GM21717 (cell line): ENCODE results near the gene SLC24A1.

Experiments
- ATAC-seq: cut with Tn5 transposase; IDR thresholded peaks from one replicate; pipeline ENCODE4 v1.9.1; 2021; ENCODE audit warnings: mild to moderate bottlenecking, moderate library complexity; ENCODE audit not compliant: unreplicated experiment

The SLC24A1 gene

DNA sequence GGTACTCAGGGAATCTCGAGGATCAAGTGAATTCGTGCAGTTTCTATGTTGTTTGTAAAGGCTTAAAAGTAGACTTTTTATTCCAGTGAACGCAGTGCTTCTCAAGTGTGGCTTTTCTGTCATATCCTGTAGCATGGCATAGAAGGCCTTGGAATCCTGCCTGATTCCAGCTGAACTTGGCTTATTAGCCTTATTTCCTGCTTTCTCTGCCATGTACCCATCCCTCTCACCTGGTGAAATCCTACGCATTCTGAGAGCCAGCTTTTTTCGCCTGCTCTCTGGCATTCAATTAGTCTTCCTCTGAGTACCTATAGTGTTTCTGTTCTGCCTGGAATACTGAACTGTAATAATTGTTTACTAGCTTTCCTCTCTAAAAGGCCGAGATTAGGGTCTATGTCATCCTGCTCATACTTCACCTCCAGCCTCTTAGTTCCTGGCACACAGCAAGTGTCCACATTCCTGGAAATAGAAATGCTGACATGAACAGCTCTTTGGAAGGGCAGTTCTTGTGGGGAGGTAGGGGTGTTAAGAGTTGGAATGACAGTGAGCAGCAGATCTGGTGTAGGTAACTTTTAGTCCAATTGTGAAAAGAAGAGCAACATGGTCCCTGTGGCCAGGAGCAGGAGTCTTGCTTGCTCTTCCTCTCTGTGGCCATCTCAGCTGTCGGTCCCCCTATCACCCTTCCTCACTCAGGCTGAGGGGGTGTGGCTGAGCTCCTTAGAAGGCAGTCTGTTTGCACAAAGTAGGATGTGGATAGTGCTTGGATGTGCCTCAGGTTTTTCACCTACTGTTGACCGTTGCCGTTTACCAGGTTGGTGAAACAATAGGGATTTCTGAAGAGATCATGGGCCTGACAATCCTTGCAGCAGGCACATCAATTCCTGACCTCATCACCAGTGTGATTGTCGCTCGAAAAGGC is 30.4 kb downstream of the SLC24A1 start:
- ATAC-seq = no peak

DNA sequence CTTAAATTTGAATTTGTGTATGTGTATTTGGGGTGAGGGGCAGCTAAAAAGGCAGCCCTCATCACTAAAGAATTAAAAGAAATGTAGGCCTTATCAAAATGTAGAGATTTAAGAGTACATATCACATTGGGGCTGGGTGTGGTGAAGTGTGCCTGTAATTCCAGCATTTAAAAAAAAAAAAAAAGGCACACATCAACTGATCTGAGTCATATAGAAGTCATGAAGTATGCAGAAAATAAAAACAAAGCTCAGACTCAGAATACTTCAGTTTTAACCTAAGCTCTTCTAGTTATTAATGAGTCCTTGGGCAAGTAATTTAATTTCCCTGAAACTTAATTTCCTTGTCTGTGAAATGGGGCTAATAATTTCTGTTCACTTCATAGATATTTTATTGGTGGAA is 31.6 kb downstream of the SLC24A1 start:
- no peak for ATAC-seq

DNA sequence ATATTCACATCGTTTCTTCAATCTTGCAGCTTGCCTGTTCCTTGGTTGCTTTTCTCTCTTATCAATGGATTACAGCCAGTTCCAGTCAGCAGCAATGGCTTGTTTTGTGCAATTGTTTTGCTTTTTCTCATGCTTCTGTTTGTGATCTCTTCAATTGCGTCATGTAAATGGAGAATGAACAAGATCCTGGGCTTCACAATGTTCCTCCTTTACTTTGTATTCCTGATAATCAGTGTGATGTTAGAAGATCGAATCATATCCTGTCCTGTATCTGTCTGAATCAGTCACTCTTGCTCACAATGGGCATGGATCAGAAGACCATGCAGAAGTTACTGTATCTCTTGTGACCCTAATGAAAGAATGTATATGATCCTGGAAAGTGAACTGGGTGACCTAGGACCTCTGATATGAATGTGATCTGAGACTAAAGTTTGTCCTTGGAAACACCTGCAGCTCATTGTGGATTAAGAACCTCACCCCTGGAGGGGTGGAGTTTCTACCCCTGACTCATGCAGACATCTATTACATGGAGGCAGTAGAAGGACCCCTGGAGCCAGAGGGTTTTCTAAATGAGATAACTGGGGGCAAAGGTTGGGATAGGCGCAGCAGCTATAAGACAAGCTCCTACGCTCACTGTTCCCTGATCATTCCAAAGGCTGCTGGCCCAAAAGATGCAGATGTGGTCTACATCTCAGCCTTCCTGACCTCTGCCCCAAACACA is 32.2 kb downstream of the SLC24A1 start:
- no peak for ATAC-seq

DNA sequence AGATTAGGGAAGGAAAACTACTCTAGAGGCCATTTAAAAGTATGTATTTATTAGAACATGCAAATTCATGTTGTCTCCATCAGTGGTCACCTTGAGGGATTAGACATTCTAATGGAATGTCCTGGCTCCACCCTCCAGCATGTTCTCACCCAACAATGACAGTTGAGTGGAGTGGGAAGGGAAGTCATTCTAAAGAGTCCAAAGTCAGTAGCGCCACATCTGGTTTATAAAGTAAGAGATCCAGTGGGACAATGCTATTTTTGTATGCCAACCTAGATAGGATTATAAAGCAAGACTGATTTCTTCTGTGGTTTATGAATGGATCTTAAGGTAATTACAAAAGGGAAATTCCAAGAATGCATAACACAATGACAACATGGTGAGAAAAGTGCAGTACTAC is 33.3 kb downstream of the SLC24A1 start:
- ATAC-seq = no peak

DNA sequence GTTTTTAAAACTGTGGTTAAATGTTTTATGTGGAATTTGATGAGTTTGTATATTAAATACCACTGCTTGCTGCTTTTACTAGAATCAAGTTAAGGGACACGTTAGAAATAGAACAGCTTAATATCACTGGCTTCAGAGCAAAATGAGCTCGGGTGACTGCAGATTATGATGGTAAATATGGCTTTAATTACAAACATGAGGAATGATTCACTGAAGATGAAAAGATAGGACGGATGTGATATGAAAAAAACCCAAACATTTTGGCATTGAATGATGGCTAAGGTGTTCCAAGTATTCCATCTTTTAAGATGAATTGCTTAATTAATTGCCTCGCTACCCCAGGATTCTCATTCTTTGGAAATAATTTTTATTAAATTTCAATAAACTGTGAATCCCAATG is 33.7 kb downstream of the SLC24A1 start:
- no peak for ATAC-seq

DNA sequence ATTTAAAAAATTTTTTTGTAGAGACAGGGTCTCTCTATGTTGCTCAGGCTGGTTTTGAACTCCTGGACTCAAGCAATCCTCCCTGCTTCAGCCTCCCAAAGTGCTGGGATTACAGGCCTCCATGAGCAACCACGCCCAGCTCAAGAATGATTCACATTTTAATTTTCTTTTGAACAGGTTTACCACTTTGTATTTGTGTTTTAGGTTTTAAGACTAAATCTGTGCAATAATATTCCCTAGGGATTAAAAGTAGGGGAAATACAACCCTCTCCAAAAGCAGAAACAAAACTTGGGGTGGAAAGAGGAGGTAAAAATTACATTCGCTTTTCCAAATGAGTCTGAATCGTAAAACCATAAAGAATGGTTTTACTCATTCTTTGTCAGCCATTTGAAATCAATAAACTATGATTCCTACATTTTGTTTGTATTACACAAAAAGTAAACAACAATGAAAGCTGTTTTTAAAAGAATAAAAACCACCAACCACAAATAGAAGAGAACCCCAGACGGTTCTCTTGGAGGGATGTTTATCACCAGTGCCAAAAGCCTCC is 37.8 kb downstream of the SLC24A1 start:
- no peak for ATAC-seq

DNA sequence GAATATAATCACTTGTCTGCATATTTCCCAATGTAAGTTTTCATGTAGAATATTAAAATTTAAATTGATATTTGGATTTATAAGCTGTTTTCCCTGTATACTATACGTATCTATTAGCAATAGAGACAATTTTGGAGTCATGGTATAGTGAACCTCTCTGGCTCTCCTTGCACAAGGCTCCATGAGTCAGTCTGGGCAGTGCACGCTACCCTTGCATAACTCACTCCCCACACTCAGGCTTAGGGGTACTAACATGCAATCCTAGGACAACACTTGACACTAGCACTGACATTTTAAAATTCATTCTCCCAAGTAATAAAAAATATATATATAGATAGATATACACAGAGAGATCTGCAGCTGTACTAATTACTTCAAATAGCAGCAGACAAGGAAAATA is 39.2 kb downstream of the SLC24A1 start:
- ATAC-seq = no peak

DNA sequence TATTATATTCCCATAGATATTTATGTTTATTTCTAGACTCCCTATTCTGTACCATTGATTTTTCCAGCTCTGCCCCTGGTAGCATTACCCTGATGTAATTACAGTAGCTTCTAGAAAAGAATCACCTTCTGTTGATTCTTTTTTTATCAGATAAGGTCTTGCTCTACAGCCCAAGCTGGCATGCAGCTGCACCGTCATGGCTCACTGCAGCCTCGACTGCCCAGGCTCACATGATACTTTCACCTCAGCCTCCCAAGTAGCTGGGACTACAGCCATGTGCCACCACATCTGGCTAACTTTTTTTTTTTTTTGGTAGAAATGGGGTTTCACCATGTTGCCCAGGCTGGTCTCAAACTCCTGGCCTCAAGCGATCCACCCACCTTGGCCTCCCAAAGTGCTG is 41.8 kb downstream of the SLC24A1 start:
- ATAC-seq = no peak

DNA sequence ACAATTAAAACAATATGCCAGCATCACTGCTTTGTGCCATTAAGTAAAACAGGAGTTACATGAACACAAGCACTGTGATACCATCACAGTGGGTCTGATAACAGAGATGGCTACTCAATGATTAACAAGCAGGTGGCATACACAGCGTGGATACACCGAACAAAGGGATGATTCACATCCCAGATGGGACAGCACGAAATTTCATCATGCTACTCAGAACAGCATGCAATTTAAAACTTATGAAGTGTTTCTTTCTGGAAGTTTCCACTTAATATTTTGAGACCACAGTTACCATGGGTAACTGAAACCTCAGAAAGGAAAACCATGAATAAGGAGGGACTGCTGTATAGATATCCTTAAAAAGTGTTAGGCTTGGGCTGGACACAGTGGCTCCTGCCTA is 44.5 kb downstream of the SLC24A1 start:
- no peak for ATAC-seq

DNA sequence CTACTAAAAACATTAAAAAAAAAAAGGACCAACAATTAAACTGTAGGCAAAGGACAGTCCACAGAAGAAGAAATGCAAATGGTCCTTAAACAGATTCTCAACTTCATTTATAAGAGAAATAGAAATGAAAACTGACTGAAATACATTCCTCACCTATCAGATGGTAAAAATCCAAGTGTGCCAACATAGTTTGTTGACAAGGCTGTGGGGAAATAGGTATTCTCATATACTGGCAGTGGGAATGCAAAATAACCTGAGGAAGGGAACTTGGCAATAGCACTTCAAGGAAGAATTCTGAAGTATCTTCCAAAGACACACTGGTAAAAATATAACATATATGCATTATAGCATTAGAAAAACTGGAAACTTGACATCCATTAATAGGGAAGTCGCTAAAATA is 53.8 kb downstream of the SLC24A1 start:
- ATAC-seq = no peak

DNA sequence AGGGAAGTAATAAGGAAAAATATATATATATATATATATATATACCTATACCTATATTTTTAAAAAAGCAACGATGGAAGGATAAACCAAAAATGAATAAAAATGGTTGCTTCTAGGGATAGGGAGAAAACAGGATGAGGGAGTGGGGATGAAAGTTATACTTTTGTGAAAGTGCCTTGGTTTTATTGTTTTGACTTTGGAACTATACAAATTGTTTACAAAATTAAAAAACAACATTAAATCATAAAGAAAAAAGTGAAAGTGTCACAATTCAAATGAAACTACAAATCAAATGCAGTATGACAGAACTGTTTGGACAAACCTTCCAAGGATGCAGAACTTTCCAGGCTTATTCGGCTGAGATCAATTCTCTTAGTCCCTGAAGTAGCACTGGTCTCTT is 54.4 kb downstream of the SLC24A1 start:
- ATAC-seq = no peak

DNA sequence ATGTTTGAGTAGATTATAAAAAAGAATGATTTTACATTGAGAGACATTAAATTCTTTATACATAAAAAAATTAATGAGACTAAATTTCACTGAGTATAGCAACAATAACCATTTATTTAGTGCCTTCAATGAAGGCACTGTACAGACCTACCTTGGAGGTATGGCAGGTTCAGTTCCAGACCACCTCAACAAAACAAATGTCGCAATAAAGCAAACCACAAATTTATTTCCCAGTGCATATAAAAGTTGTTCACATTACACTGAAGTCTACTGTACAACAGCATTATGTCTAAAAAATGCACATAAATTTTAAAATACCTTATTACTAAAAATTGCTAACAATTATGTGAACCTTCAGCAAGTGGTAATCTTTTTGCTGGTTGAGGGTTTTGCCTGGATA is 58.8 kb downstream of the SLC24A1 start:
- ATAC-seq = no peak

DNA sequence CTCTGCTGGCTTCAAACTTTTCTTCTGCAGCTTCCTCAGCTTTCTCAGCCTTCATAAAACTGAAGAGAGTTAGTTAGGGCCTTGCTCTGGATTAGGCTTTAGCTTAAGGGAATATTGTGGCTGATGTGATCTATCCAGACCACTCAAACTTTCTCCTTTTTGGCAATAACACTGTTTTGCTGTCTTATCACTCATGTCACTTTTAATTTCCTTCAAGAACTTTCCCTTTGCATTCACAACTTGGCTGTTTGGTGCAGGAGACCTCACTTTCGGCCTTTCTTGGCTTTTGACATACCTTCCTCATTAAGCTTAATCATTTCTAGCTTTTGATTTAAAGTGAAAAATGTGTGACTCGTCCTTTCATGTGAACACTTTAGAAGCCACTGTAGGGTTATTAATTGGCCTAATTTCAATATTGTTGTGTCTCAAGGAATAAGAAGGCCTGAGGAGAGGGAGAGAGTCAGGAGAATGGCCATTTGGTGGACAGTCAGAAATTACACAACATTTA is 60.7 kb downstream of the SLC24A1 start:
- no peak for ATAC-seq

DNA sequence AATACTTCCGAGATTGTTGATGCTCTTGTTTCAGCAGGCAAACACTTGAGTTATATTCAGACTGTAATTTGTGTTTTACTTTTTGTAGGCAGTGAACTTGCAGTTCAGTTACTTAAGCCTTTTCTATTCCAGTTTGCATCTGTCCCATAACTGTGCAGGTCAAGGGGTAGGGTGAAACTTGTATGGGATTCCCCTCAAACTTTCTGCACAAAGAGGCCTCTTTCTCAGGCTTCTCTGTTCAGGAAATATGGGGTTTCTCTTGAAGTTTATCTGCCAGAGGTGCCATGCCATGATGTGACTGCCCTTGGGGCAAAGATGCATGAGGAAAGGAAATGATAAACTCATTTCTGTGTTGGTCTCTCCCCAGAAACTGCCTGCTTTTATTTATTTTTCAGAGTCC is 66.7 kb downstream of the SLC24A1 start:
- no peak for ATAC-seq

DNA sequence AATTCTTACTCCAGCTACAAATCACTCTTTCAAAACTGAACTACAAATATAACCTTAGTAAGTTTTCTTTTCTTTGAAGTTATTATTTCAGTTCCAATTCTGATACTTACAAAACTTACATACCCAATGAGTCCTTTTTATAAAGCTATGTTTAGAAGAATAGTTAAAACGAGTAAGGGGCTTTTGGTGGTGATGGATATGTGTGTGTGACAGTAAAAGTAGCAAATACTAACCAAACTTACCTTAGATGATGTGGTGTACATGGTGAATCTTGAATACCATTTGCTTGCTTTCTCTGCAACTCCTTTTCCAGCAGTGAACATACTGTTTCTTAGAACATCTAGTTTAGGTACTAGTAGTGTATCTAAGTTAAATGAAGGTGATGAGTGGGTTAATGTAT is 68.4 kb downstream of the SLC24A1 start:
- no peak for ATAC-seq

DNA sequence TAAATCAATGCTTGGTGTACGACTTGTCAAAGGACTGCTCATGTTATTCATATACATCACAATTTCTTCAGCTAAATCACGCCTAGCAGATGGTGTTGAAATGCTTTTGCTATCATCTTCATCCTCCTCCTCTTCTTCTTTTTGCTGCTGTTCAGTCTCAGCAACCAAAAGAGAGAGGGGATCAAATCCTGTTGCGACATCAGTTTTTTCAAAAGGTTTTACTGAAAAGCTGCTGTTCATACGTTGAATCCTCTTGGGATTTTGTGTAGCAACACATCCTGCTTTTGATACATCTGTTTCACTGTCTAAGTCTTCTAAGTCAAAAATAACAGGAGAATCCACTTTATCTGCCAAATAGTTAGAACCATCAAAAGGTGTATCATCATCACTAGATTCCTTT is 69.0 kb downstream of the SLC24A1 start:
- ATAC-seq = no peak

DNA sequence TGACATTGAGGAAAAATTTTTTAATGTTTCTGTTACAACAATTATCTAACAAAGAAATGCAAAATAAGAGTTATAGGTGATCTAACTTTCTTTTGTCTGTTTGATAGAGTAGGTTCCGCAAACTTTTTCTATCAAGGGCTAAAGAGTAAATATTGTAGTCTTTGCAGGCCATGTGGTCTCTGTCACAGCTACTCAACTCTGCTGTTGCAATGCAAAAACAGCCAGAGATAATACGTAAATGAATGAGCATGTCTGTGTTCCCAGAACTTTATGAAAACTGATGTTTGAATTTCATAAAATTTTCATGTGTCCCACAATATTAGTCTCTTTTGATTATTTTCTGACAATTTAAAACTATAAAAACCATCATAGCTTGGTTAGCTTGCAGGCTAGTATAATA is 73.3 kb downstream of the SLC24A1 start:
- no peak for ATAC-seq
